Measurements from ENCODE around the gene KIFC3. TPM values are rescaled to one million over a fixed set of nuclear protein-coding genes. Genes with fewer than 3 reads are reported as not detected.

The KIFC3 gene
- total RNA-seq, 4 donors from 2014 or later, result 50.9 to 87.0 (median 60.2) TPM

- no peak for DNase-seq (ENCODE audit: low spot score in 2 of 2)
- H3K4me1 ChIP-seq, result peaks cover 0 to 14% (median 5%) of the 10 kb centered on the region in 4 donors
- no peak overlapping the region for H3K27ac ChIP-seq
- no peaks in the 10 kb centered on the region for H3K9me3 ChIP-seq
- 85 to 86% methylated on average over 15 to 16 of the region's 16 CpGs for WGBS, 2 donors
- peaks cover 0 to 61% (median 0%) of the 10 kb centered on the region in 3 donors for H3K36me3 ChIP-seq
- H3K4me3 ChIP-seq, result no peak overlapping the region
- TF ChIP-seq POLR2A (IDR thresholded peaks at IDR 0.05) (no peak), EP300 (IDR thresholded peaks at IDR 0.05) (no peak), CTCF (IDR thresholded peaks at IDR 0.05) (no peak)
- H3K27me3 ChIP-seq, result no peaks in the 10 kb centered on the region
Measured at GRCh38 chr16:57741660-57742191, 60.6 kb downstream of the KIFC3 start.

DNA sequence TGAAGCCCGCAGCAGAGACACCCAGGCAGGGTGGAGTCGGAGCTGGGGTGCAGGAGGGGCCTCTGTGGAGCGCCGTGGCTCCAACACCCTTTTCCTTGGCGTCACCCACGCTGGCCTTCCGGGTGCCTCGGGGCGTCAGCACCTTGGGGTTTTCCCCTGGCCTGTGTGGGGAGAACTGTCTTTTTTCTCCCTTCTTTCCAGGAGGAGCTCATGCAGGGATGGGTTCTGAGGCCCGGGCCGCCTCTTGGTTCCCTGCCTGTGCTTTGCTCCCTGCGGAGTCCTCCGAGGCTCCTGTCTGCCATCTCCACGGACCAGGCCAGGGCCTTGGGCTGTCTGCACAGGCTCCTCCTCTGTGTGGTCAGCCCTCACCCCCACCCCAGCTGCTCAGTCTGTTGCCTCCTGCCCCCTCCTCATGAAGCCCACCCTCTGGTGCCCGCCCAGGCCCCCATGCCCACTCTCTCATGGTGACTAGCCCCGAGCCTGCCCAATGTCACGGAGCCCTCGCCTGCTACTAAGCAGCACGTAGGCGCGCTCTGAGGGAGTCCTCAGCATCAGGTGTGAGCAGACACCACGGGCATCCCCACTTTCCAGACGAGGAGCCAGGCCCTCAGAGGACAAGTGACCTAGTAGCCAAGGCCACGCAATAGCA, 61.7 kb downstream of the KIFC3 start:
- peaks cover 0 to 23% (median 10%) of the 10 kb centered on the region in 4 donors for H3K4me1 ChIP-seq
- no peak for TF ChIP-seq CTCF (IDR thresholded peaks at IDR 0.05)
- TF ChIP-seq EP300 (IDR thresholded peaks at IDR 0.05), result no peak
- no peak for TF ChIP-seq POLR2A (IDR thresholded peaks at IDR 0.05)
- H3K9me3 ChIP-seq, result no peaks in the 10 kb centered on the region
- no peak for DNase-seq (ENCODE audit: low spot score in 2 of 2)
- H3K36me3 ChIP-seq, result peaks cover 0 to 49% (median 0%) of the 10 kb centered on the region in 3 donors
- 93% methylated on average over 24 of the region's 24 CpGs for WGBS, 2 donors
- no peak overlapping the region for H3K4me3 ChIP-seq
- H3K27me3 ChIP-seq, result no peaks in the 10 kb centered on the region
- no peak overlapping the region for H3K27ac ChIP-seq

DNA sequence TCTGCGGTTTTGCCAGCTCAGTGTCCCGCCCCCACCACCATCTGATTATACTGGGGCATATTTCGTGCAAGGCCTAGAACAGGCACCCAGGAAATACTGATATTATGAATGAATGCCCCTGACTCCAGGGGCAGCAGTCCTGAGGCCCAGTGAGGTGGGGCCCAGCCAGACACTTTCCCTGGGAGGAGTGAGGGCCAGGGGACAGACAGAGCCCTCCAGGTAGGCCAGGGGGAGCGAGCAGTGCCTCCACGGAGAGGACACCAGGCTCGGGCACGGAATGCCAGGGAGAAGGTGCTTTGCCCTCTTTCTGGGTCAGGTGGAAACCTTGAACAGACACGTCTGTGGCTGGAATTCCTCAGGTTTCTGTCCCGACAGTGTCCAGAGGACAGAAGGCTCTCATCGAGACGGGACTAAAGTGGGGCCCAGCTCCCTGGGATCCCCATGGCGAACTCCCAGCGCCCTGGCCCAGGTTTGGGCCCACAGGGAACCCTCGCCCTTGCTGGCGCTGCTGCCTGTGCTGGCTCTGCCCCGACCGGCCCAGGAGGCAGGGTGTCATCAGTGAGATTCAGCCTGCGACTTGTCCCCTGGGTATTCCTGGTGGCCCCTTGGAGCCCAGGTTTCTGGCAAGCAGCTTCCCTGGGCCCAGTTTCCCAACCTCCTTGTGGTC, 62.4 kb downstream of the KIFC3 start:
- no peak for DNase-seq (ENCODE audit: low spot score in 2 of 2)
- Histone ChIP-seq H3K9me3 (no peaks in the 10 kb centered on the region), H3K36me3 (peaks cover 0 to 42% (median 0%) of the 10 kb centered on the region in 3 donors), H3K4me1 (peaks cover 0 to 23% (median 10%) of the 10 kb centered on the region in 4 donors), H3K27me3 (no peaks in the 10 kb centered on the region), H3K27ac (no peak overlapping the region), H3K4me3 (no peak overlapping the region)
- TF ChIP-seq CTCF (IDR thresholded peaks at IDR 0.05) (no peak), POLR2A (IDR thresholded peaks at IDR 0.05) (no peak), EP300 (IDR thresholded peaks at IDR 0.05) (no peak)
- WGBS, 2 donors, result 92 to 93% methylated on average over 11 to 18 of the region's 18 CpGs

DNA sequence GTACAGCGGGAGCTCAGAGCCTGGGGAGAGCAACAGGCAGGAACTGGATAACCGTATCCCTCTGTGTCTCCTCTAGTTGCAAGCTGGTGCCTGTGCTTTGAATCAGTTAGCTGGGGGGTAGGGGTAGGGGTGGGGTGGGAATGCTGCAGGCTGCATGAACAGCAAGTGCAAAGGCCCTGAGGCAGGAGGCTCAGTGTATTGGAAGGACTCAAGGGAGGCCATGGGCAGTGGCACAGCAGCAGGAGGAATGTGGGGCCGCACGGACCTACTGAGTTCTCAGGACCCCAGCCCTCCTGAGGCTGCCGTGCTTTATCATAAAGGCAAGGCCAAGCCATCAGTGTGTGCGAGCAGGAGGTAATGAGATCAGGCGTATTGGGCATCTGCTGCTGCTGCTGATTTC, 63.4 kb downstream of the KIFC3 start:
- no peak for DNase-seq (ENCODE audit: low spot score in 2 of 2)

More for the DNA sequence above, 63.4 kb downstream of the KIFC3 start:
- TF ChIP-seq CTCF (IDR thresholded peaks at IDR 0.05) (no peak), EP300 (IDR thresholded peaks at IDR 0.05) (no peak), POLR2A (IDR thresholded peaks at IDR 0.05) (no peak)
- no peak overlapping the region for H3K4me3 ChIP-seq
- H3K27ac ChIP-seq, result no peak overlapping the region
- WGBS, 2 donors, result 96 to 97% methylated on average over 7 of the region's 7 CpGs
- no peaks in the 10 kb centered on the region for H3K9me3 ChIP-seq
- peaks cover 0 to 28% (median 16%) of the 10 kb centered on the region in 4 donors for H3K4me1 ChIP-seq
- H3K36me3 ChIP-seq, result peaks cover 0 to 32% (median 0%) of the 10 kb centered on the region in 3 donors
- no peaks in the 10 kb centered on the region for H3K27me3 ChIP-seq
